ENCODE data around the gene SF3B3. TPM values are rescaled to one million over a fixed set of nuclear protein-coding genes. Genes with fewer than 3 reads are reported as not detected.
A peak's percentile ranks its signal among the peaks of the same experiment; 100 is the strongest.

SF3B3 gene
- total and polyA plus RNA-seq, 10 of the 15 experiments (the other 5 are each of a cell fraction or from before 2014, with no cell fraction given), result 134 to 453 (median 215) TPM

DNA sequence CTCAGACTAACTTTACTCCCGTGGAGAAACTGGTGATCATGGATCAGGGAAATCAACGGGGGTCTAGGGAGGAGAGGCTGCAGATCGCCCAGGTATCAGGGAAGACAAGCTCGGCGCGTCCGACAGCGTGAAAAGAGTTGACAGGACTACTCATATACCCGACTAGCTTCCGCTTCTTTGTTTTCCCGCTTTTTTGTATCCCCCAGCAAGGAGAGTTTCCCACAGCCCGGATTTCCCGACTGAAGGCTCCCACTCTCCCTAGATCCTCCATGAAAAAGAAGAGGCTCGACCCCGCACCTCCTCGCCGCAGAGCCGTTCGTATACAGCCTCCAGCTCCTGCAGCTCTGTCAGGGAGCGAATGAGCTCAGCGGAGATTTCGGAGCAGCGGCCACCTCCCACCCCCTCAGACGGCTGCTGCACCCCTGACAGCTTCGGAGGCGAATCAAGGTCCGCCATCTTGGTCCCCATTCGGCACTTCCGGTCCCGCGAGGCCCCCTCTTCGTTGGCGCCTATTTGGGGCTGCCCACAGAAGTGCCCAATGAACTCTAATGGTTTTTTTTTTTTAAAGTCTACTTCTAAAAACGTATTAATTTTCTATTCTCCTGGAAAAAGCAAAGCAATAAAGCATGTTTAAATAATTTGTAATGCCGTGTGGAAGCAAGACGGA, 407 bp upstream of the SF3B3 start, which contains the start of gene COG4 (continued):
- TF ChIP-seq, protein P1, sequence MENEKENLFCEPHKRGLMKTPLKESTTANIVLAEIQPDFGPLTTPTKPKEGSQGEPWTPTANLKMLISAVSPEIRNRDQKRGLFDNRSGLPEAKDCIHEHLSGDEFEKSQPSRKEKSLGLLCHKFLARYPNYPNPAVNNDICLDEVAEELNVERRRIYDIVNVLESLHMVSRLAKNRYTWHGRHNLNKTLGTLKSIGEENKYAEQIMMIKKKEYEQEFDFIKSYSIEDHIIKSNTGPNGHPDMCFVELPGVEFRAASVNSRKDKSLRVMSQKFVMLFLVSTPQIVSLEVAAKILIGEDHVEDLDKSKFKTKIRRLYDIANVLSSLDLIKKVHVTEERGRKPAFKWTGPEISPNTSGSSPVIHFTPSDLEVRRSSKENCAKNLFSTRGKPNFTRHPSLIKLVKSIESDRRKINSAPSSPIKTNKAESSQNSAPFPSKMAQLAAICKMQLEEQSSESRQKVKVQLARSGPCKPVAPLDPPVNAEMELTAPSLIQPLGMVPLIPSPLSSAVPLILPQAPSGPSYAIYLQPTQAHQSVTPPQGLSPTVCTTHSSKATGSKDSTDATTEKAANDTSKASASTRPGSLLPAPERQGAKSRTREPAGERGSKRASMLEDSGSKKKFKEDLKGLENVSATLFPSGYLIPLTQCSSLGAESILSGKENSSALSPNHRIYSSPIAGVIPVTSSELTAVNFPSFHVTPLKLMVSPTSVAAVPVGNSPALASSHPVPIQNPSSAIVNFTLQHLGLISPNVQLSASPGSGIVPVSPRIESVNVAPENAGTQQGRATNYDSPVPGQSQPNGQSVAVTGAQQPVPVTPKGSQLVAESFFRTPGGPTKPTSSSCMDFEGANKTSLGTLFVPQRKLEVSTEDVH (IDR thresholded peaks at IDR 0.05; ENCODE audit: low read depth, partially characterized antibody), result peak; percentile 76
- TF ChIP-seq NBN (IDR thresholded peaks at IDR 0.05), result 0 out of 2 replicates have a peak, but pooled peaks have one; percentile 62
- TF ChIP-seq FOS (IDR thresholded peaks at IDR 0.05; ENCODE audit: borderline replicate concordance, extremely low read depth, insufficient read length), result no peak
- peak; percentile 55 for TF ChIP-seq SIN3A (IDR thresholded peaks at IDR 0.05; ENCODE audit: low read depth, low read length)
- TF ChIP-seq NFYA (IDR thresholded peaks at IDR 0.05; ENCODE audit: borderline replicate concordance, low read depth, low read length), result no peak
- TF ChIP-seq, protein P2, sequence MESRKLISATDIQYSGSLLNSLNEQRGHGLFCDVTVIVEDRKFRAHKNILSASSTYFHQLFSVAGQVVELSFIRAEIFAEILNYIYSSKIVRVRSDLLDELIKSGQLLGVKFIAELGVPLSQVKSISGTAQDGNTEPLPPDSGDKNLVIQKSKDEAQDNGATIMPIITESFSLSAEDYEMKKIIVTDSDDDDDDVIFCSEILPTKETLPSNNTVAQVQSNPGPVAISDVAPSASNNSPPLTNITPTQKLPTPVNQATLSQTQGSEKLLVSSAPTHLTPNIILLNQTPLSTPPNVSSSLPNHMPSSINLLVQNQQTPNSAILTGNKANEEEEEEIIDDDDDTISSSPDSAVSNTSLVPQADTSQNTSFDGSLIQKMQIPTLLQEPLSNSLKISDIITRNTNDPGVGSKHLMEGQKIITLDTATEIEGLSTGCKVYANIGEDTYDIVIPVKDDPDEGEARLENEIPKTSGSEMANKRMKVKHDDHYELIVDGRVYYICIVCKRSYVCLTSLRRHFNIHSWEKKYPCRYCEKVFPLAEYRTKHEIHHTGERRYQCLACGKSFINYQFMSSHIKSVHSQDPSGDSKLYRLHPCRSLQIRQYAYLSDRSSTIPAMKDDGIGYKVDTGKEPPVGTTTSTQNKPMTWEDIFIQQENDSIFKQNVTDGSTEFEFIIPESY (IDR thresholded peaks at IDR 0.05), result peak; percentile 10; the same call in 1 of the 2 replicates
- TF ChIP-seq, protein P3, sequence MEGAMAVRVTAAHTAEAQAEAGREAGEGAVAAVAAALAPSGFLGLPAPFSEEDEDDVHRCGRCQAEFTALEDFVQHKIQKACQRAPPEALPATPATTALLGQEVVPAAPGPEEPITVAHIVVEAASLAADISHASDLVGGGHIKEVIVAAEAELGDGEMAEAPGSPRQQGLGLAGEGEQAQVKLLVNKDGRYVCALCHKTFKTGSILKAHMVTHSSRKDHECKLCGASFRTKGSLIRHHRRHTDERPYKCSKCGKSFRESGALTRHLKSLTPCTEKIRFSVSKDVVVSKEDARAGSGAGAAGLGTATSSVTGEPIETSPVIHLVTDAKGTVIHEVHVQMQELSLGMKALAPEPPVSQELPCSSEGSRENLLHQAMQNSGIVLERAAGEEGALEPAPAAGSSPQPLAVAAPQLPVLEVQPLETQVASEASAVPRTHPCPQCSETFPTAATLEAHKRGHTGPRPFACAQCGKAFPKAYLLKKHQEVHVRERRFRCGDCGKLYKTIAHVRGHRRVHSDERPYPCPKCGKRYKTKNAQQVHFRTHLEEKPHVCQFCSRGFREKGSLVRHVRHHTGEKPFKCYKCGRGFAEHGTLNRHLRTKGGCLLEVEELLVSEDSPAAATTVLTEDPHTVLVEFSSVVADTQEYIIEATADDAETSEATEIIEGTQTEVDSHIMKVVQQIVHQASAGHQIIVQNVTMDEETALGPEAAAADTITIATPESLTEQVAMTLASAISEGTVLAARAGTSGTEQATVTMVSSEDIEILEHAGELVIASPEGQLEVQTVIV (IDR thresholded peaks at IDR 0.05; ENCODE audit: borderline replicate concordance, partially characterized antibody), result peak; percentile 54
- no peak for TF ChIP-seq SIX5 (IDR thresholded peaks at IDR 0.05; ENCODE audit: low read depth, low read length, severe bottlenecking)
- no peak for TF ChIP-seq STAT3 (IDR thresholded peaks at IDR 0.05; ENCODE audit: low read depth, low read length)
- no peak for TF ChIP-seq WRNIP1 (IDR thresholded peaks at IDR 0.05; ENCODE audit: borderline replicate concordance, low read depth, low read length)
- TF ChIP-seq BRCA1 (IDR thresholded peaks at IDR 0.05; ENCODE audit: low read depth, low read length), result no peak
- TF ChIP-seq, protein P4, sequence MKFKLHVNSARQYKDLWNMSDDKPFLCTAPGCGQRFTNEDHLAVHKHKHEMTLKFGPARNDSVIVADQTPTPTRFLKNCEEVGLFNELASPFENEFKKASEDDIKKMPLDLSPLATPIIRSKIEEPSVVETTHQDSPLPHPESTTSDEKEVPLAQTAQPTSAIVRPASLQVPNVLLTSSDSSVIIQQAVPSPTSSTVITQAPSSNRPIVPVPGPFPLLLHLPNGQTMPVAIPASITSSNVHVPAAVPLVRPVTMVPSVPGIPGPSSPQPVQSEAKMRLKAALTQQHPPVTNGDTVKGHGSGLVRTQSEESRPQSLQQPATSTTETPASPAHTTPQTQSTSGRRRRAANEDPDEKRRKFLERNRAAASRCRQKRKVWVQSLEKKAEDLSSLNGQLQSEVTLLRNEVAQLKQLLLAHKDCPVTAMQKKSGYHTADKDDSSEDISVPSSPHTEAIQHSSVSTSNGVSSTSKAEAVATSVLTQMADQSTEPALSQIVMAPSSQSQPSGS (IDR thresholded peaks at IDR 0.05; ENCODE audit: low read length), result no peak
- TF ChIP-seq CREB1 (IDR thresholded peaks at IDR 0.05; ENCODE audit: low read depth), result peak; percentile 31; the same call in 1 of the 2 replicates
- no peak for TF ChIP-seq MTA2 (IDR thresholded peaks at IDR 0.05; ENCODE audit: low read depth)
- no peak for TF ChIP-seq ZZZ3 (IDR thresholded peaks at IDR 0.05; ENCODE audit: control insufficient read depth, insufficient read length, low read depth)
- TF ChIP-seq, protein P5, sequence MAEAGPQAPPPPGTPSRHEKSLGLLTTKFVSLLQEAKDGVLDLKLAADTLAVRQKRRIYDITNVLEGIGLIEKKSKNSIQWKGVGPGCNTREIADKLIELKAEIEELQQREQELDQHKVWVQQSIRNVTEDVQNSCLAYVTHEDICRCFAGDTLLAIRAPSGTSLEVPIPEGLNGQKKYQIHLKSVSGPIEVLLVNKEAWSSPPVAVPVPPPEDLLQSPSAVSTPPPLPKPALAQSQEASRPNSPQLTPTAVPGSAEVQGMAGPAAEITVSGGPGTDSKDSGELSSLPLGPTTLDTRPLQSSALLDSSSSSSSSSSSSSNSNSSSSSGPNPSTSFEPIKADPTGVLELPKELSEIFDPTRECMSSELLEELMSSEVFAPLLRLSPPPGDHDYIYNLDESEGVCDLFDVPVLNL (IDR thresholded peaks at IDR 0.05; ENCODE audit: low read depth, low read length), result no peak; the same call in 1 of the 2 replicates
- TF ChIP-seq PAX5 (IDR thresholded peaks at IDR 0.05; ENCODE audit: borderline replicate concordance, low read depth, low read length), result no peak
- TF ChIP-seq ETV6 (conservative IDR thresholded peaks at IDR 0.05 in 1 of 2, IDR thresholded peaks at IDR 0.05 in 1 of 2; ENCODE audit: borderline replicate concordance in 1 of 2, low read depth in 1 of 2), result no peak

Measured in GM12878 (cell line).